K562 (cell line): ENCODE measurements around the gene SCPEP1. TPM values are rescaled to one million over a fixed set of nuclear protein-coding genes. Genes with fewer than 3 reads are reported as not detected.
A peak's percentile ranks its signal among the peaks of the same experiment; 100 is the strongest.

ENCODE experiments used
- ARHGAP35 ChIP-seq: fragments of 450-650 bp; IDR thresholded peaks from 2 replicates; pipeline ENCODE4 v1.6.1; 2018; ENCODE audit not compliant: partially characterized antibody
- DNMT1 ChIP-seq: fragments of 450-650 bp; IDR thresholded peaks from 2 replicates; pipeline ENCODE4 v1.6.1; 2016; ENCODE audit warnings: antibody characterized with exemption, mild to moderate bottlenecking
- ETV6 ChIP-seq, 3 experiments: fragments of 150-350 bp in 1 of 3; sonication (generic) in 1 of 3; formaldehyde crosslinking in 1 of 3; IDR thresholded peaks; 2 replicates each; pipeline versions ENCODE4 v1.6.1 to v1.8.0; 2014 to 2022; ENCODE audit warnings: borderline replicate concordance in 2 of 3, low read depth in 2 of 3, antibody characterized with exemption in 1 of 3, low read length in 1 of 3, mild to moderate bottlenecking in 1 of 3, missing genetic modification reagents in 1 of 3
- GATAD2B ChIP-seq: fragments of 450-650 bp; IDR thresholded peaks from 2 replicates; pipeline ENCODE4 v1.6.1; 2017; ENCODE audit warnings: mild to moderate bottlenecking, borderline replicate concordance
- HLTF ChIP-seq: fragments of 450-650 bp; IDR thresholded peaks from 2 replicates; pipeline ENCODE4 v1.6.1; 2016
- HMG20B ChIP-seq: fragments of 250-450 bp; sonication (Bioruptor Pico); IDR thresholded peaks from 2 replicates; pipeline ENCODE4 v1.5.0; 2021; ENCODE audit warnings: mild to moderate bottlenecking
- MXI1 ChIP-seq: IDR thresholded peaks from 2 replicates; pipeline ENCODE4 v1.6.1; 2011; ENCODE audit warnings: low read depth, mild to moderate bottlenecking, improper control_type of control experiment, low read length
- STAT5B ChIP-seq: fragments of 250-450 bp; sonication (Bioruptor Pico); IDR thresholded peaks from 2 replicates; pipeline ENCODE4 v1.8.0; 2021; ENCODE audit warnings: mild to moderate bottlenecking, inconsistent platforms
- ZFP1 ChIP-seq: fragments of 450-650 bp; formaldehyde crosslinking; IDR thresholded peaks from 2 replicates; pipeline ENCODE4 v1.4.0; 2020; ENCODE audit warnings: mild to moderate bottlenecking, mixed read lengths
- ZFPM2 ChIP-seq: fragments of 250-450 bp; sonication (Bioruptor Pico); IDR thresholded peaks from 2 replicates; pipeline ENCODE4 v1.5.1; 2022; ENCODE audit warnings: mild to moderate bottlenecking
- ZNF143 ChIP-seq: sonication (generic); formaldehyde crosslinking; IDR thresholded peaks from 2 replicates; pipeline ENCODE4 v1.9.0; 2022; ENCODE audit warnings: mild to moderate bottlenecking, missing genetic modification reagents
- ZNF507 ChIP-seq: conservative IDR thresholded peaks from 2 replicates; pipeline ENCODE4 v1.6.1; 2017; ENCODE audit warnings: missing genetic modification characterization, missing compliant biosample characterization
- ZNF695 ChIP-seq: fragments of 450-650 bp; formaldehyde crosslinking; IDR thresholded peaks from 2 replicates; pipeline ENCODE4 v1.4.0; 2020; ENCODE audit warnings: mild to moderate bottlenecking, moderate library complexity
- ZNF785 ChIP-seq: fragments of 250-450 bp; sonication (Bioruptor Pico); IDR thresholded peaks from 2 replicates; pipeline ENCODE4 v1.4.0; 2020; ENCODE audit warnings: mild to moderate bottlenecking
- polyA plus RNA-seq, 8 experiments: library from polyadenylated mRNA; depleted of rRNA in 4 of 8; stranded (reverse) in 5 of 8; unstranded in 3 of 8; fragments of >200 nt; fragmentation: Nextera tagmentation in 2 of 8; fragmentation: Illumina TruSeq in 1 of 8; extraction: Ambion mirVana in 2 of 8; extraction: Trizol in 1 of 8; gene quantifications; 2 replicates each; pipeline versions ENCODE4 v1.2.1 to v1.2.3, GENCODE V29; 2011 to 2014; ENCODE audit warnings: inconsistent platforms in 1 of 8, missing spikeins in 1 of 8
- total RNA-seq, 7 experiments: library from RNA; depleted of rRNA in 6 of 7; stranded (reverse); fragments of >200 nt in 6 of 7; fragmentation: Illumina TruSeq in 2 of 7; extraction: Trizol in 2 of 7; gene quantifications; 2 replicates each; pipeline versions ENCODE4 v1.2.1 to v1.2.3, GENCODE V29; 2011 to 2021; ENCODE audit warnings: low replicate concordance in 1 of 7
- TF ChIP-seq, protein P1 (sequence below): fragments of 450-650 bp; IDR thresholded peaks from 2 replicates; pipeline ENCODE4 v1.6.1; 2016; ENCODE audit warnings: antibody characterized with exemption
- TF ChIP-seq, protein P2 (sequence below): fragments of 450-650 bp; formaldehyde crosslinking; IDR thresholded peaks from 2 replicates; pipeline ENCODE4 v1.4.0; 2020; ENCODE audit warnings: mild to moderate bottlenecking, moderate library complexity
- TF ChIP-seq, protein P3 (sequence below): fragments of 250-450 bp; sonication (Bioruptor Pico); IDR thresholded peaks from 2 replicates; pipeline ENCODE4 v1.8.0; 2022; ENCODE audit warnings: moderate library complexity, mild to moderate bottlenecking, inconsistent platforms
- TF ChIP-seq, protein P4 (sequence below), 2 experiments: fragments of 450-650 bp in 1 of 2; sonication (generic) in 1 of 2; formaldehyde crosslinking; conservative IDR thresholded peaks; 2 replicates each; pipeline versions ENCODE4 v1.4.0 to v1.8.1; 2020 to 2022; ENCODE audit warnings: mild to moderate bottlenecking in 1 of 2, missing genetic modification reagents in 1 of 2
- TF ChIP-seq, protein P5 (sequence below): fragments of 250-450 bp; sonication (Bioruptor Pico); IDR thresholded peaks from 2 replicates; pipeline ENCODE4 v1.8.0; 2022; ENCODE audit warnings: inconsistent platforms
- TF ChIP-seq, protein P6 (sequence below): fragments of 450-650 bp; IDR thresholded peaks from 2 replicates; pipeline ENCODE4 v1.6.1; 2017; ENCODE audit warnings: antibody characterized with exemption

Gene SCPEP1
- total and polyA plus RNA-seq, 9 of the 15 experiments (the other 6 are each of a cell fraction or from before 2014, with no cell fraction given), result 5.1 to 14.8 (median 7.2) TPM

DNA sequence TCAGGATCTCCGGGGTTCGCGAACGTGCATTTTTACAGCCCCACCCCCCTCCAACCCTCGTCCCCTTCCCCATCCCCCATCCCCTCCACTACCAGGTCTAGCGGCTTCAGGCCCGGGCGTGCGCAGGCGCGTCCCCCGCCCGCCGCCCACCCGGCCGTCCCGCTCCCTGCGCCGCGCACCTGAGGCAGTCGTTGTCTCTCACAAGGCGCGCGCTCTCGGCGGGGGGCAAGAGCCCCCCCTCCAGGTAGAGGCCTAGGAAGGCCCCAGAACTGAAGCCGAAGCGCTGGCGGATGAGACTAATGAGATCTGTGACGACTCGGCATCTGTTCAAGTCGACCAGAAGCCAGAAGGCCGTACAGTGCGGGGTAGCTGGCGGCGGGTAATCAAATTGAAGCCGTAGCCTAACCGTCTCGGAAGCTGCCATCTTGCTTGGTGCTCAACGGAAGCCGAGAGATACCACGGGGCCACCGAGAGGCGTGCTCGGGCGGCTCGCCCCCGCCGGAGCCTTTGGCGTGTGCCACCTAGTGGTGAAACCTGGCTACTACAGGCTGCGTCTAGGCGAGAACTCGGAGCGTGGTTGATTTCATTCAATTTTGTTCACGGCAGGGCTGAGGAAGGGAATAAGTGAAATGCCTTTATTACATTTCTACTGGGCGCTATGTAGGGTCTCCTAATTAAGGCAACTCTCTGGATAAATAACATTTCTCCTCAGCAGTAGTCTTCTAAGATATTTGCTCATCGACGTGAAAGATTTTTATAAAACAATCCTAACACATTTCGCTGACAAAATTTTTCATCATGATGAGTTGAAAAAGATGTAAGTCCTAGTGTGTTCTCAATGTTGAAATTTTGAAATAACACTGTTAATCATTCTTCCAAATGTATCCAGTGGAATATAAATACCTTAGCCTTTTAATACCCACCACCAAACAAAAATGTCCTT lies 17.1 kb upstream of the SCPEP1 start, which contains the start of gene COIL (continued):
- TF ChIP-seq, protein P1, sequence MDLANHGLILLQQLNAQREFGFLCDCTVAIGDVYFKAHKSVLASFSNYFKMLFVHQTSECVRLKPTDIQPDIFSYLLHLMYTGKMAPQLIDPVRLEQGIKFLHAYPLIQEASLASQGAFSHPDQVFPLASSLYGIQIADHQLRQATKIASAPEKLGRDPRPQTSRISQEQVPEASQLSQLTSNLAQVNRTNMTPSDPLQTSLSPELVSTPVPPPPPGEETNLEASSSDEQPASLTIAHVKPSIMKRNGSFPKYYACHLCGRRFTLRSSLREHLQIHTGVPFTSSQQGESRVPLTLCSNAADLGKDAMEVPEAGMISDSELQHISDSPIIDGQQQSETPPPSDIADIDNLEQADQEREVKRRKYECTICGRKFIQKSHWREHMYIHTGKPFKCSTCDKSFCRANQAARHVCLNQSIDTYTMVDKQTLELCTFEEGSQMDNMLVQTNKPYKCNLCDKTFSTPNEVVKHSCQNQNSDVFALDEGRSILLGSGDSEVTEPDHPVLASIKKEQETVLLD, result 0 out of 2 replicates have a peak, but pooled peaks have one; percentile 61
- TF ChIP-seq STAT5B (CRISPR knock-in tag) (no peak), GATAD2B (no peak), ZNF507 (tag) (no peak), HMG20B (CRISPR knock-in tag) (no peak), MXI1 (0 out of 2 replicates have a peak, but pooled peaks have one; percentile 14), ETV6 (IDR thresholded peaks at IDR 0.05; ENCODE audit: borderline replicate concordance in 1 of 2, low read depth in 2 of 2, low read length in 1 of 2) (no peak), ETV6 (CRISPR knock-in tag; IDR thresholded peaks at IDR 0.05; ENCODE audit: borderline replicate concordance) (no peak), ZFP1 (no peak), ZNF695 (CRISPR knock-in tag) (no peak), ZNF785 (CRISPR knock-in tag) (no peak), DNMT1 (no peak), ZNF143 (no peak), ZFPM2 (CRISPR knock-in tag) (no peak), HLTF (no peak; the same call in 1 of the 2 replicates), ARHGAP35 (no peak)
- TF ChIP-seq, protein P2, sequence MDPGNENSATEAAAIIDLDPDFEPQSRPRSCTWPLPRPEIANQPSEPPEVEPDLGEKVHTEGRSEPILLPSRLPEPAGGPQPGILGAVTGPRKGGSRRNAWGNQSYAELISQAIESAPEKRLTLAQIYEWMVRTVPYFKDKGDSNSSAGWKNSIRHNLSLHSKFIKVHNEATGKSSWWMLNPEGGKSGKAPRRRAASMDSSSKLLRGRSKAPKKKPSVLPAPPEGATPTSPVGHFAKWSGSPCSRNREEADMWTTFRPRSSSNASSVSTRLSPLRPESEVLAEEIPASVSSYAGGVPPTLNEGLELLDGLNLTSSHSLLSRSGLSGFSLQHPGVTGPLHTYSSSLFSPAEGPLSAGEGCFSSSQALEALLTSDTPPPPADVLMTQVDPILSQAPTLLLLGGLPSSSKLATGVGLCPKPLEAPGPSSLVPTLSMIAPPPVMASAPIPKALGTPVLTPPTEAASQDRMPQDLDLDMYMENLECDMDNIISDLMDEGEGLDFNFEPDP (CRISPR knock-in tag), result no peak
- TF ChIP-seq, protein P3, sequence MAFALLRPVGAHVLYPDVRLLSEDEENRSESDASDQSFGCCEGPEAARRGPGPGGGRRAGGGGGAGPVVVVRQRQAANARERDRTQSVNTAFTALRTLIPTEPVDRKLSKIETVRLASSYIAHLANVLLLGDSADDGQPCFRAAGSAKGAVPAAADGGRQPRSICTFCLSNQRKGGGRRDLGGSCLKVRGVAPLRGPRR (CRISPR knock-in tag), result no peak
- TF ChIP-seq, protein P4, sequence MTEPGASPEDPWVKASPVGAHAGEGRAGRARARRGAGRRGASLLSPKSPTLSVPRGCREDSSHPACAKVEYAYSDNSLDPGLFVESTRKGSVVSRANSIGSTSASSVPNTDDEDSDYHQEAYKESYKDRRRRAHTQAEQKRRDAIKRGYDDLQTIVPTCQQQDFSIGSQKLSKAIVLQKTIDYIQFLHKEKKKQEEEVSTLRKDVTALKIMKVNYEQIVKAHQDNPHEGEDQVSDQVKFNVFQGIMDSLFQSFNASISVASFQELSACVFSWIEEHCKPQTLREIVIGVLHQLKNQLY (CRISPR knock-in tag; conservative IDR thresholded peaks at IDR 0.05), result no peak
- TF ChIP-seq, protein P5, sequence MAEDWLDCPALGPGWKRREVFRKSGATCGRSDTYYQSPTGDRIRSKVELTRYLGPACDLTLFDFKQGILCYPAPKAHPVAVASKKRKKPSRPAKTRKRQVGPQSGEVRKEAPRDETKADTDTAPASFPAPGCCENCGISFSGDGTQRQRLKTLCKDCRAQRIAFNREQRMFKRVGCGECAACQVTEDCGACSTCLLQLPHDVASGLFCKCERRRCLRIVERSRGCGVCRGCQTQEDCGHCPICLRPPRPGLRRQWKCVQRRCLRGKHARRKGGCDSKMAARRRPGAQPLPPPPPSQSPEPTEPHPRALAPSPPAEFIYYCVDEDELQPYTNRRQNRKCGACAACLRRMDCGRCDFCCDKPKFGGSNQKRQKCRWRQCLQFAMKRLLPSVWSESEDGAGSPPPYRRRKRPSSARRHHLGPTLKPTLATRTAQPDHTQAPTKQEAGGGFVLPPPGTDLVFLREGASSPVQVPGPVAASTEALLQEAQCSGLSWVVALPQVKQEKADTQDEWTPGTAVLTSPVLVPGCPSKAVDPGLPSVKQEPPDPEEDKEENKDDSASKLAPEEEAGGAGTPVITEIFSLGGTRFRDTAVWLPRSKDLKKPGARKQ (CRISPR knock-in tag), result no peak
- TF ChIP-seq, protein P6, sequence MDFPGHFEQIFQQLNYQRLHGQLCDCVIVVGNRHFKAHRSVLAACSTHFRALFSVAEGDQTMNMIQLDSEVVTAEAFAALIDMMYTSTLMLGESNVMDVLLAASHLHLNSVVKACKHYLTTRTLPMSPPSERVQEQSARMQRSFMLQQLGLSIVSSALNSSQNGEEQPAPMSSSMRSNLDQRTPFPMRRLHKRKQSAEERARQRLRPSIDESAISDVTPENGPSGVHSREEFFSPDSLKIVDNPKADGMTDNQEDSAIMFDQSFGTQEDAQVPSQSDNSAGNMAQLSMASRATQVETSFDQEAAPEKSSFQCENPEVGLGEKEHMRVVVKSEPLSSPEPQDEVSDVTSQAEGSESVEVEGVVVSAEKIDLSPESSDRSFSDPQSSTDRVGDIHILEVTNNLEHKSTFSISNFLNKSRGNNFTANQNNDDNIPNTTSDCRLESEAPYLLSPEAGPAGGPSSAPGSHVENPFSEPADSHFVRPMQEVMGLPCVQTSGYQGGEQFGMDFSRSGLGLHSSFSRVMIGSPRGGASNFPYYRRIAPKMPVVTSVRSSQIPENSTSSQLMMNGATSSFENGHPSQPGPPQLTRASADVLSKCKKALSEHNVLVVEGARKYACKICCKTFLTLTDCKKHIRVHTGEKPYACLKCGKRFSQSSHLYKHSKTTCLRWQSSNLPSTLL, result no peak
